GM18868 (cell line): ENCODE data around the gene CYS1.
A peak's percentile ranks its signal among the peaks of the same experiment; 100 is the strongest.

Source experiments
- ATAC-seq: cut with Tn5 transposase; IDR thresholded peaks from one replicate; pipeline ENCODE4 v1.9.1; 2021; ENCODE audit warnings: mild to moderate bottlenecking, moderate library complexity; ENCODE audit not compliant: unreplicated experiment

Gene CYS1

DNA sequence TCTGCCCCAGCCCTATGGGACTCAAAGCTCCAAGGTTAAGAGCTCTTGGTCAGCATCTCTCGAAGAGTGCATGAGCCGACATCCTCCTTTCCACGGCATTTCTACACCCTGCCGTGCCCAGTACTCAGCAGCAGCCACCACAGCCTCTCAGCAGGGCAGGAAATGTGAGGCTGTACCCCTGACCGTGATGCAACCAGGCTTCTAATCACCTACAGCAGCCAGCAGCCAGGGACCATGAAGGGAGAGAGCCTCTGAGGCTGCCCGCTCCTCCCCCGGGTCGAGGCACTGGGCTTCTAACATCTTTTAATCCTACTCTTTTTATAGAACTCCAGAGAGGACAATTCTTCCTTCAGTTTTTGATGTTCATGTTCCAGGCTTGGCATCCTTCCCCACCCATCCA is 6.5 kb downstream of the CYS1 start:
- ATAC-seq: no peak

DNA sequence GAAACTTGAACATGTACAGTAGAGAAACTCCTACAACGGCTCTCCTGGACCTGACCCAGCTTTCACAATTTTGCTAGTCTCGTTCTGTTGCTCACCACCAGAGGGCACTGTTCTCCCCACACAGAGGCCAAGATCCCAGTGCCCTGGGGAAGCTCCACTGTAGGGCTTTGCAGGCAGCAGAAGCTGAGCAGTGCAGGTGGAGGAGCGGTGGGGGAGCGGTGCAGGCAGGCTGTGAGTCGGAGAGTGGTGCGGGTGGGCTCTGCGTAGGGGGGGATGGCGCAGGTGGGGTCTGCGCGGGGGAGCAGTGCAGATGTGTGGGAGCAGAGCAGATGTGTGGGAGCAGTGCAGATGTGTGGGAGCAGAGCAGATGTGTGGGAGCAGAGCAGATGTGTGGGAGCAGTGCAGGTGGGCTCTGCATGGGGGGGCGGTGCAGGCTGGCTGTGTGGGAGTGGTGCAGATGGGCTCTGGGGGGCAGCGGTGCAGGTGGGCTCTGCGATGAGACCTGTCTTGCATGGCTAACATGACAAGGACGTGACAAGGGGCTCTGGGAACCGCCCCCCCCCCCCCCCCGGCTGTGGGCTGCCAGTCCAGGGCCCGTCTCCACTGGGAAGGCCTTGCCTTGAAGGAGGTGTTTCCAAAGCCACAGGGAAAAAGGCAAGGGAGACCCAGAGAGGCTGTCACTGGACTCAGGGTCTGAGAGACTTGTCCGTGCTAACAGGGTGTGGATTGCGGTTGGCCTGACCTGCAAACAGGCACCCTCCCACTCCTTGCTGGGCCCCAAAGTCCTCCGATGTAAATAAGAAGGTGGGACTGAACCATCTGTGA is 7.3 kb downstream of the CYS1 start:
- ATAC-seq: peak; percentile 83

GRCh38 chr2:10071595-10071994 is 8.6 kb downstream of the CYS1 start:
- no peak for ATAC-seq

- ATAC-seq: no peak
Observed at GRCh38 chr2:10071176-10071575, 9.0 kb downstream of the CYS1 start.

DNA sequence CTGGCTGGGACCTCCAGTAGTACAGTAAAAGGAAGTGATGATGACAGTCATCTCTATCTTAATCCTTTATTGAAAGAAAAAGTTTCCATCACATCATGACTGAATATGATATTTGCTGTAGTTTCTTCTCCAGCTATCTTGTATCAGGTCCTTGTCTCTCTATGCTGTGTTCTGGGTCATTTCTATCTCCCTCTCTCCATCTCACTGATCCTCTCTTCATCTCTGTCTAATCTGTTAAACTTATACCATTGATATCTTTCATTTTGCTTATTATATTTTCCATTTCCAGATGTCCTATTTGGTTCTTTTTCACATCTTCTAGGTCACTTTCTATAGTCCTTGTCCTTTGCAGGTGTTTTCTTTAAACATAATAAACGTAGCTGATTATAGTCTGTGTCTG is 12.3 kb downstream of the CYS1 start:
- ATAC-seq: no peak

DNA sequence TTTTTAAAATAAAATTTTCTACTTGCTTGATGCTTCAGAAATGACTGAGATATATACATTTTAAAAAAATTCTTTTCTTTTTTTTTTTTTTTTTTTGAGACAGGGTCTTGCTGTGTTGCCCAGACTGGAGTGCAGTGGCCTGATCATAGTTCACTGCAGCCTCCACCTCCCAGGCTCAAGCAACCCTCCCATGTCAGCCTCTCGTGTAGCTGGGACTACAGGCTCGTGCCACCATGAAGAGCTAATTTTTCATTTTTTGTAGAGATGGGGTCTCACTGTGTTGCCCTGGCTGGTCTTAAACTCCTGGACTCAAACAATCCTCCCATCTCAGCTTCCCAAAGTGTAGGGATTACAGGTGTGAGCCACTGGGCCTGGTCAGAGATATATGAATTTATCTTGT is 12.9 kb downstream of the CYS1 start:
- ATAC-seq: no peak

- ATAC-seq: no peak
Observed at GRCh38 chr2:10065773-10066055, 14.5 kb downstream of the CYS1 start.

GRCh38 chr2:10064932-10065772 is 15.1 kb downstream of the CYS1 start:
- no peak for ATAC-seq

DNA sequence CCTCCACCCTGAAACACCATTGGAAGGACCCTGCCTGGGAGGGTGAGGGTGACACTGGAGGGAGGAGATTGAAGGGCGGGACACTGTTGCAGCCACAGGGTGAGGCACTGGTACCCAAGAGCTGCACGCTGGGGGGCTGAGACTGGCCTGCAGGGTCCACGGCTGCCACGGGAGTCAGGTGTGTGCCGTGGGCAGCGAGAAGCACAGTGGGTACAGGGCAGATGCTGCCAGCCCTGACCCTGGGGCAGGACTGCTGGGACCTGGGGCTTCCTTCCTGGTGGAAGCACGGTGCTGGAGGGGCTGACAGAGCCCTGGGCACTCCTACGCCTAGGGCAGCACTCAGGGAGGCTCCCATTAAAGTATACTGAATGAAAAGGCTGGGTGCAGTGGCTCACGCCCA is 16.6 kb downstream of the CYS1 start:
- no peak for ATAC-seq

DNA sequence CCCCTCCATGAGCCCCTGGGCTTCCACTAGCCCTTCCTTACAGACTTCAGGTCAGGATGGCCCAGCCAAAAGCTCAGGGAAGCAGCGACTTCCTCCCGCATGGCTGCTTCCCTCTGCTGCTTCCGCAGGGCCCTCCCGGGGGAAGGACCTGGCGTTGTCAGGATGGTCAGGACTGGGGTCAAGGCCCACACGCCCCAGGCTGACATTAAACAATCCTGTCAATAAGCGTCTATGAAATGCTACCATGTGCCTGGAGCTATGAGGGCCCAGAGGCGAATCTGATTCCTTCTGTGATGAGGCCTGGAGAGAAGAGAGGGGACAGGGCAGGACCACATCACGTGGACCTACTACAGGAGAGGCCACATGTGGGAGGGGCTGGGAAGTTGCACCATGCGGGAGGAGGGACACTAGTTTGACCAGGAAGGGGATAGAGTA is 17.3 kb downstream of the CYS1 start:
- ATAC-seq: no peak

- no peak for ATAC-seq
Observed at GRCh38 chr2:10061221-10061925, 18.8 kb downstream of the CYS1 start.

DNA sequence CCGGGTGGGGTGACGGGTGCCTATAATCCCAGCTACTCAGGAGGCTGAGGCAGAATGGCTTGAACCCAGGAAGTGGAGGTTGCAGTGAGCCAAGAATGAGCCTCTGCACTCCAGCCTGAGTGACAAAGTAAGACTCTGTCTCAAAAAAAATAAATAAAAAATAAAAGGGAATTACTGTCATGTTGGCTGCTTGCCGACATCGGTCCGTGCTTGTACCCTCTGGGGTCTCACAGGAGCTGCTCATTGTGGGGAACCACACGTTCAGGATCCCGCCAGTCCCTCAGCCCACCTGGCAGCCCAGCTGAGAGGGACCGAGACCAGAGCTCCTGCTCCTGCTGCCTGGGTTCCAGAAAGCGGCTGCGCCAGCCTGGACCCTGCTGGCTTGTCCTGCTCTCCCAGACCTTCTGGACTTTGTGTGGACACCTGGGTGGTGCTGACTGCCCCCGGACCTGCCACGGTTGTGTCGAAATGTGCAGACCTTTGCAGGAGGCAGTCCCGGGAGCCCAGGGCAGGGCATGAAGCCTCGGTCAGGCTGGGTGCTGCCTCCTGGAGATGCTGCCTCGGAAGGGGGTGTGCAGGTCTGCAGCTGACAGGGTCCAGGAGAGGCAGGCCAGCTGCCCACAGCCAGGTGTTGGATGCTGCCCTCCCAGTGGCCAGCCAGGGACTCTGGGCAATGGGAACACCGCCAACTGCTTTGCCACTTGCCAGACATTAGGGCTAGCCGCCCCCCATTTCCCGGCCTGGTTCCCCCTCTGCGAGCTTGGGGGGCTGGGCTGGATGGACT is 20.5 kb downstream of the CYS1 start:
- ATAC-seq: no peak

- ATAC-seq: no peak
Observed at GRCh38 chr2:10059016-10059351, 21.2 kb downstream of the CYS1 start.

DNA sequence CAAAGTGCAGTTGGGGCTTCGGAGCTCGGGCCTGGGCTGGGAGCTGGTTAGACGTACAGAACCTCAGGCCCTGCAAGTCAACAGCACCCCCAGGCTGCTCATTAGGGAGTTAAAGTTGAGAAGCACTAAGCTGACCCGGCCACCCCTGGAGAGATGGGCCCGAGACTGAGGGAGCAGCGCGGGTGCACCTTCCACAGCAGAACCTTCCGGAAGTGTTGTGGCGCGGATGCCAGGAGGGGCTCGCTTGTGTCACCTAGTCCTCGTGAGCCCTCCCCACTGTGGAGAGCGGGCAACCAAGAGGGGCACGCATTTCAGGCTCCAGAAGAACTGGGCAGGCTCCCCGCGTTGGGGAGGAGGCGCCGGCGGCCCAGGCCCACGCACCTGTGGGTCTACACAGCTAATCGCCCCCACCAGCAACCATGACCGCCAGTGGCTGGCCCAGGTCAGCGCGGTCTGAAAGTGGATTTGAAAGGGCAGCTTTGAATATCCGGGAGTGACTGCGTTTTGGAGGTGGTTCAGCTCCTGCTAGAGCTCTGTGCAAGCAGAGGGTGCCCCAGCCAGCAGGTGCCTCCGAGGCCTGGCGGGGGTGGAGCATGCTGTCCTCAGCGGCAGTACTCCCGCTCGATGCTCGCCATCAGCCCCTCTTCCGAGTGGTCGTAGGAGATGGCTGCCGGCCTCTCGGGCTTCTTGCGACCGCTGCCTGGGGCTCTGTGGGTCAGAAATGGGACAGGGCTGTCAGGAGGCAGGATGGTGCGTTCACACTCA is 21.8 kb downstream of the CYS1 start:
- no peak for ATAC-seq

- ATAC-seq: no peak
Observed at GRCh38 chr2:10057231-10058107, 22.7 kb downstream of the CYS1 start.

DNA sequence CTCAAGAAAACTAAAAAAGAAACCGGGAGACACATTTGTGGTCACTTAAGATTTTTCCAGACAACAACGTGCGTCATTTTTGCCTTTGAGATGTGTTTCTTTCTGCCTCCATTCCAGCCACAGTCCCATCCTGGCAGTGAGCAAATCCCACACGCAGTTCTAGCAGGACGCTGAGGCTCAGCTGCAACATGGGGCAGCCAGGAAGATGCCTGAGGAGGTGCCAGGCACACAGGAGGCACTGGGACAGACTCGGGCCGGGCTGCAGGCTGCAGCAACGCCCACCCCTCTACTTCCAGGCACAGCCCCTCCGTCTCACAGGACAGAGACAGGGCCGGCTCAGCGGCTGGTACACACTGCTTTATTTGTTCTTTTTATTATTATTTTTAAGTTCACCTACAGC is 23.8 kb downstream of the CYS1 start:
- no peak for ATAC-seq

GRCh38 chr2:10054976-10055375 is 25.2 kb downstream of the CYS1 start:
- no peak for ATAC-seq

DNA sequence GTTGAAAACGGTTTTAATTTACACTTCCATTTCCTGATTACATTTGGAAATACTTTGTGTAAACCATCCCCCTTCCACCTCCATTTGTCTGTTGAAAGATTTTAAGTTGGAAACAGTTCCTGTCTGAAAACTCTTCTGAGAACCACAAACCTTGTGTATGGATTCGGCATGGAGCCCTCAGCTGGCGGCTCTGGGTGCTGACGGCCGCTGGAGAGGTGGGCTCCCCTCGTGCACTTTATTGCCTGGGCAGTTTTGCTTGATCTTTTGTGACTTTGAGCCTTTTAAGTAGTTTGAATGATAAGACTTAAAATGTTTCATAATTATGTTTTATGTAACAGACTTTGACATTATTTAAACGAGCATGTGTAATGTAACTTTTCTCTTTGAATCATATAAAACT is 25.8 kb downstream of the CYS1 start:
- ATAC-seq: no peak

DNA sequence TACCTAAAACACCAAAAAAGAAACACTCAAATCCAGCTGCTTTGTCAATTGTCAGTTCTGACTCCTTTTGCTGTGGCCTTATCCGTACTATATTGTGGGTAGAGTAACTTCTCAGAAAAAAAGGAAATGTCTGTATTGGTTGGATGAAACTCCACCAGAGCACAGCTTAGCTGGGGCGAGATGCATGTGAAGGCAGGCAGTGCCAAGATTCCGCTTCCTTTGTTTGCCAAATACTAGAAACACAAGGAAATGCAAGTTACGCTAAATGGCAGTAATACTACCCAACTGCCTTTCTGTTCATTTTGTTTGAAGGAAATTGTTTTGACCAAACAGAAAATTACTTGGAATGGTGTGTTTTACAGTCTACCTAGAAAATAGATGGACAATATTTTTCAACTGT is 26.9 kb downstream of the CYS1 start:
- no peak for ATAC-seq
